HCT116 (cell line): ENCODE results near the gene GHRHR. TPM values are rescaled to one million over a fixed set of nuclear protein-coding genes. Genes with fewer than 3 reads are reported as not detected.

Source experiments
- ATAC-seq: fragments of 200-7000 bp; cut with Tn5 transposase; 2 replicates; pipeline ENCODE4 v1.9.1; 2020; ENCODE audit warnings: mild to moderate bottlenecking, moderate library complexity
- BruUV-seq: library from RNA; stranded (reverse); fragments of 400-500 nt; replicated peaks from 2 replicates; lab custom pipeline; 2021; lab: Mats Ljungman, UMichigan
- CTCF ChIA-PET: fragments of 300-600 bp; sonication (Branson Sonifier 250); formaldehyde crosslinking; loops from one replicate; lab custom pipeline; 2021; ENCODE audit warnings: antibody characterized with exemption; lab: Charles Lee
- POLR2A ChIA-PET: fragments of 300-600, 350-600 bp; sonication (Branson Sonifier 250); formaldehyde crosslinking; loops from one replicate; lab custom pipeline; 2021; ENCODE audit warnings: antibody characterized with exemption; lab: Charles Lee
- RAD21 ChIA-PET, 2 experiments: fragments of 300-600 bp; sonication (Branson Sonifier 250); formaldehyde crosslinking; loops; one replicate each; lab custom pipeline; 2023; ENCODE audit warnings: low total read pairs in 2 of 2; ENCODE audit not compliant: uncharacterized antibody in 2 of 2, unreplicated experiment in 2 of 2, low non-redundant PET in 1 of 2; lab: Charles Lee
- DNase-seq: peaks from one replicate; pipeline ENCODE4 v3.0.0-alpha.2; 2010; ENCODE audit warnings: low read depth, low spot score
- H2AFZ ChIP-seq: fragments of 200-600 bp; shearing (Covaris generic), sonication (generic); 2 replicates; pipeline ENCODE4 v1.6.1; 2017; ENCODE audit warnings: low read depth, mixed run types, mixed read lengths, antibody characterized with exemption, low read length; ENCODE audit not compliant: poor library complexity, severe bottlenecking
- H3K27ac ChIP-seq: 2 replicates; pipeline ENCODE4 v1.5.1; 2012; ENCODE audit warnings: low read depth, low read length
- H3K27me3 ChIP-seq: fragments of 200-600 bp; sonication (generic); 2 replicates; pipeline ENCODE4 v1.6.1; 2016; ENCODE audit warnings: mixed run types, low read length, mixed read lengths; ENCODE audit not compliant: insufficient read depth
- H3K36me3 ChIP-seq, 2 experiments: fragments of 200-500 bp in 1 of 2; fragments of 200-600 bp in 1 of 2; sonication (Bioruptor generic) in 1 of 2; sonication (generic) in 1 of 2; 2 replicates each; pipeline versions ENCODE4 v1.5.1 to v1.6.1; 2014 to 2016; ENCODE audit warnings: low read length in 2 of 2, inconsistent platforms in 1 of 2, mixed read lengths in 1 of 2, mixed run types in 1 of 2; ENCODE audit not compliant: insufficient read depth in 2 of 2, control insufficient read depth in 1 of 2
- H3K4me1 ChIP-seq, 2 experiments: fragments of 200-600 bp in 1 of 2; sonication (generic) in 1 of 2; 2 replicates each; pipeline versions ENCODE4 v1.5.1 to v1.6.1; 2012 to 2017; ENCODE audit warnings: low read length in 2 of 2, inconsistent platforms in 1 of 2, mild to moderate bottlenecking in 1 of 2, mixed read lengths in 1 of 2, mixed run types in 1 of 2, moderate library complexity in 1 of 2; ENCODE audit not compliant: insufficient read depth in 2 of 2, control insufficient read depth in 1 of 2
- H3K4me2 ChIP-seq: fragments of 200-600 bp; sonication (generic); 2 replicates; pipeline ENCODE4 v1.6.1; 2017; ENCODE audit warnings: mixed run types, low read length, mixed read lengths
- H3K4me3 ChIP-seq, 2 experiments: fragments of 200-600 bp in 1 of 2; sonication (generic) in 1 of 2; replicated peaks in 1 of 2; 2 replicates each; pipeline ENCODE4 v1.5.1; 2011 to 2016; ENCODE audit warnings: low read length in 2 of 2, control low read depth in 1 of 2, low read depth in 1 of 2, mild to moderate bottlenecking in 1 of 2, mixed read lengths in 1 of 2, mixed run types in 1 of 2
- H3K79me2 ChIP-seq: fragments of 200-600 bp; sonication (generic); 2 replicates; pipeline ENCODE4 v1.6.1; 2017; ENCODE audit warnings: mild to moderate bottlenecking, mixed run types, low read length, moderate library complexity, mixed read lengths; ENCODE audit not compliant: insufficient read depth
- H3K9ac ChIP-seq: fragments of 200-600 bp; sonication (generic); 2 replicates; pipeline ENCODE4 v1.6.1; 2016; ENCODE audit warnings: low read length, mixed read lengths
- H3K9me2 ChIP-seq: fragments of 200-600 bp; sonication (generic), shearing (Covaris generic); 2 replicates; pipeline ENCODE4 v1.6.1; 2017; ENCODE audit warnings: mixed run types, mild to moderate bottlenecking, moderate library complexity; ENCODE audit not compliant: insufficient read depth
- H3K9me3 ChIP-seq, 2 experiments: fragments of 200-500 bp in 1 of 2; fragments of 200-600 bp in 1 of 2; sonication (Bioruptor generic) in 1 of 2; sonication (generic) in 1 of 2; 2 replicates each; pipeline ENCODE4 v1.6.1; 2014 to 2017; ENCODE audit warnings: low read length in 2 of 2, mixed read lengths in 2 of 2, inconsistent platforms in 1 of 2, low read depth in 1 of 2, mild to moderate bottlenecking in 1 of 2, mixed run types in 1 of 2, moderate library complexity in 1 of 2; ENCODE audit not compliant: control insufficient read depth in 1 of 2, insufficient read depth in 1 of 2
- H4K20me1 ChIP-seq: fragments of 200-600 bp; sonication (generic), shearing (Covaris generic); 2 replicates; pipeline ENCODE4 v1.6.1; 2017; ENCODE audit warnings: mixed run types, mild to moderate bottlenecking, moderate library complexity; ENCODE audit not compliant: insufficient read depth
- ATF3 ChIP-seq: IDR thresholded peaks from 2 replicates; pipeline ENCODE4 v1.6.1; 2012
- CBX3 ChIP-seq: IDR thresholded peaks from 2 replicates; pipeline ENCODE4 v1.6.1; 2012; ENCODE audit warnings: low read depth
- CEBPB ChIP-seq: IDR thresholded peaks from 2 replicates; pipeline ENCODE4 v1.6.1; 2012; ENCODE audit warnings: low read depth
- EGR1 ChIP-seq: IDR thresholded peaks from 2 replicates; pipeline ENCODE4 v1.6.1; 2012; ENCODE audit warnings: low read depth
- ELF1 ChIP-seq: IDR thresholded peaks from 2 replicates; pipeline ENCODE4 v1.6.1; 2012; ENCODE audit warnings: low read depth, borderline replicate concordance
- EZH2 ChIP-seq: fragments of 200-600 bp; sonication (generic); IDR thresholded peaks from 2 replicates; pipeline ENCODE4 v1.6.1; 2017; ENCODE audit warnings: antibody characterized with exemption, mixed run types
- EZH2phosphoT487 ChIP-seq: fragments of 200-600 bp; IDR thresholded peaks from 2 replicates; pipeline ENCODE4 v1.6.1; 2018; ENCODE audit warnings: antibody characterized with exemption, borderline replicate concordance
- FOSL1 ChIP-seq: IDR thresholded peaks from 2 replicates; pipeline ENCODE4 v1.6.1; 2012; ENCODE audit warnings: low read depth
- JUND ChIP-seq: IDR thresholded peaks from 2 replicates; pipeline ENCODE4 v1.6.1; 2012
- POLR2A ChIP-seq: IDR thresholded peaks from 2 replicates; pipeline ENCODE4 v1.7.0; 2011; ENCODE audit warnings: borderline replicate concordance; ENCODE audit not compliant: insufficient read depth, insufficient read length; ENCODE audit errors: extremely low read depth
- RAD21 ChIP-seq: IDR thresholded peaks from 2 replicates; pipeline ENCODE4 v1.6.1; 2012; ENCODE audit warnings: low read depth, mild to moderate bottlenecking
- REST ChIP-seq: IDR thresholded peaks from 2 replicates; pipeline ENCODE4 v1.6.1; 2012; ENCODE audit warnings: low read depth
- SIN3A ChIP-seq: IDR thresholded peaks from 2 replicates; pipeline ENCODE4 v1.6.1; 2012; ENCODE audit warnings: low read depth
- SP1 ChIP-seq: IDR thresholded peaks from 2 replicates; pipeline ENCODE4 v1.6.1; 2012; ENCODE audit warnings: low read depth
- SRF ChIP-seq: IDR thresholded peaks from 2 replicates; pipeline ENCODE4 v1.6.1; 2012; ENCODE audit warnings: low read depth
- TCF7L2 ChIP-seq: IDR thresholded peaks from 2 replicates; pipeline ENCODE4 v1.7.0; 2011; ENCODE audit warnings: borderline replicate concordance, inconsistent platforms; ENCODE audit not compliant: insufficient read depth, insufficient read length; ENCODE audit errors: extremely low read depth
- ZBTB33 ChIP-seq: IDR thresholded peaks from 2 replicates; pipeline ENCODE4 v1.6.1; 2011; ENCODE audit warnings: mild to moderate bottlenecking, low read length, moderate library complexity; ENCODE audit not compliant: insufficient replicate concordance; ENCODE audit errors: extremely low read depth
- ZFX ChIP-seq: fragments of 450-650 bp; IDR thresholded peaks from 2 replicates; pipeline ENCODE4 v1.6.1; 2017
- ZNF274 ChIP-seq: fragments of 200-500 bp; sonication (Bioruptor generic); IDR thresholded peaks from 2 replicates; pipeline ENCODE4 v1.6.1; 2014; ENCODE audit warnings: mild to moderate bottlenecking, low read depth, low read length, inconsistent platforms
- intact Hi-C: fragments of 100-400 bp; cut with micrococcal nuclease; formaldehyde crosslinking; loops from 2 replicates; pipeline ENCODE4 v1.10.0; 2022
- total RNA-seq: library from RNA; stranded (reverse); gene quantifications from one replicate; pipeline ENCODE4 v1.2.1, GENCODE V29; 2021; ENCODE audit not compliant: unreplicated experiment

The GHRHR gene
- total RNA-seq, 1 experiment from 2014 or later, result not detected

- Histone ChIP-seq H3K36me3 (no peaks in the 10 kb centered on the region), H4K20me1 (no peaks in the 10 kb centered on the region), H3K9me2 (no peaks in the 10 kb centered on the region), H2AFZ (no peak overlapping the region), H3K27me3 (no peaks in the 10 kb centered on the region), H3K4me3 (no peak overlapping the region), H3K9me3 (peaks cover 0 to 6% of the 10 kb centered on the region in 2 experiments; a peak in 1 of 4 replicates), H3K27ac (no peak overlapping the region), H3K79me2 (no peaks in the 10 kb centered on the region), H3K9ac (no peak overlapping the region), H3K4me1 (peaks cover 0 to under 1% of the 10 kb centered on the region in 2 experiments; a peak in 1 of 4 replicates), H3K4me2 (no peak overlapping the region)
- TF ChIP-seq ATF3, result no peak
- TF ChIP-seq ELF1, result no peak
- TF ChIP-seq CBX3, result no peak
- no peak for TF ChIP-seq SIN3A
- TF ChIP-seq EZH2, result no peak
- no peak for TF ChIP-seq SP1
- no peak for TF ChIP-seq TCF7L2
- no peak for TF ChIP-seq SRF
- TF ChIP-seq RAD21, result no peak
- no peak for TF ChIP-seq ZNF274
- no peak for TF ChIP-seq EGR1
- no peak for TF ChIP-seq EZH2phosphoT487
- TF ChIP-seq FOSL1, result no peak
- TF ChIP-seq ZFX, result no peak
- no peak for TF ChIP-seq JUND
- TF ChIP-seq REST, result no peak
- no peak for TF ChIP-seq CEBPB
- TF ChIP-seq POLR2A, result no peak
- no peak for TF ChIP-seq ZBTB33
- CTCF ChIA-PET, result no interaction called here
- intact Hi-C loops, result no loop called here
- RAD21 ChIA-PET, result no interaction called here
- ATAC-seq (no peak), DNase-seq (no peak)
- POLR2A ChIA-PET, result no interaction called here
- BruUV-seq, result no TSS peak
Observed at GRCh38 chr7:31014826-31015225, 51.1 kb downstream of the GHRHR start.
